HepG2 (cell line): Measurements from ENCODE around the gene USF1. TPM values are rescaled to one million over a fixed set of nuclear protein-coding genes. Genes with fewer than 3 reads are reported as not detected.

Source experiments
- ATAC-seq: fragments of 200-7000 bp; cut with Tn5 transposase; 3 replicates; pipeline ENCODE4 v1.9.1; 2020; ENCODE audit warnings: mild to moderate bottlenecking, moderate library complexity
- BruUV-seq: library from RNA; stranded (reverse); fragments of 400-500 nt; replicated peaks from 2 replicates; lab custom pipeline; 2021; lab: Mats Ljungman, UMichigan
- CTCF ChIA-PET: fragments of 300-600 bp; formaldehyde crosslinking; extraction: SDS; loops from one replicate; lab custom pipeline; 2021; ENCODE audit warnings: low total read pairs, inconsistent platforms, low intra/inter-chr PET ratio; lab: Yijun Ruan, JAX
- POLR2A ChIA-PET: fragments of 350-600 bp; sonication (Branson Sonifier 250); formaldehyde crosslinking; loops from one replicate; lab custom pipeline; 2020; ENCODE audit warnings: antibody characterized with exemption, inconsistent platforms; lab: Yijun Ruan, JAX
- DNase-seq: peaks from one replicate; pipeline ENCODE4 v3.0.0-alpha.2; 2015; ENCODE audit warnings: low spot score
- FAIRE-seq: peaks from 3 replicates; lab custom pipeline; 2011; peaks lifted over from hg19 to GRCh38; lab: Jason Lieb, UNC
- H2AFZ ChIP-seq: one replicate; pipeline ENCODE4 v1.6.1; 2011; ENCODE audit warnings: low read length, inconsistent platforms
- H3K27ac ChIP-seq: fragments of 300-600 bp; 3 replicates; pipeline ENCODE4 v1.8.0; 2011; ENCODE audit warnings: mixed run types, mild to moderate bottlenecking, mixed read lengths, low read length, inconsistent platforms; ENCODE audit not compliant: insufficient read depth; ENCODE audit errors: extremely low read length
- H3K27me3 ChIP-seq, 2 experiments: fragments of 200-600 bp in 1 of 2; 2 replicates in 1 of 2; 3 replicates in 1 of 2; pipeline versions ENCODE4 v1.6.0 to v1.8.0; 2011; ENCODE audit warnings: low read length in 2 of 2, mild to moderate bottlenecking in 2 of 2, moderate library complexity in 2 of 2, inconsistent platforms in 1 of 2; ENCODE audit not compliant: insufficient read depth in 2 of 2, control insufficient read depth in 1 of 2
- H3K36me3 ChIP-seq, 2 experiments: fragments of 200-600 bp in 1 of 2; replicated peaks in 1 of 2; 2 replicates in 1 of 2; 3 replicates in 1 of 2; pipeline versions ENCODE4 v1.5.1 to v1.8.0; 2011; ENCODE audit warnings: low read length in 2 of 2, inconsistent platforms in 1 of 2; ENCODE audit not compliant: insufficient read depth in 2 of 2, control insufficient read depth in 1 of 2
- H3K4me1 ChIP-seq: 2 replicates; pipeline ENCODE4 v1.5.1; 2012; ENCODE audit warnings: low read length, inconsistent platforms; ENCODE audit not compliant: insufficient read depth
- H3K4me2 ChIP-seq: 2 replicates; pipeline ENCODE4 v1.6.0; 2011; ENCODE audit warnings: low read depth, low read length, inconsistent platforms
- H3K4me3 ChIP-seq, 3 experiments: fragments of 200-600 bp in 1 of 3; sonication (generic), shearing (Covaris generic) in 1 of 3; replicated peaks in 1 of 3; 2 replicates each; pipeline ENCODE4 v1.5.1; 2011 to 2016; ENCODE audit warnings: low read length in 3 of 3, inconsistent platforms in 2 of 3, low read depth in 2 of 3, mild to moderate bottlenecking in 2 of 3, control low read depth in 1 of 3, mixed read lengths in 1 of 3; ENCODE audit not compliant: insufficient read depth in 1 of 3
- H3K79me2 ChIP-seq: one replicate; pipeline ENCODE4 v1.6.1; 2011; ENCODE audit warnings: low read length, inconsistent platforms; ENCODE audit not compliant: insufficient read depth
- H3K9ac ChIP-seq: 2 replicates; pipeline ENCODE4 v1.6.0; 2011; ENCODE audit warnings: mild to moderate bottlenecking, low read depth, low read length, inconsistent platforms; ENCODE audit not compliant: insufficient read depth
- H3K9me3 ChIP-seq: 2 replicates; pipeline ENCODE4 v1.5.1; 2012; ENCODE audit warnings: mild to moderate bottlenecking, low read length
- H4K20me1 ChIP-seq: 2 replicates; pipeline ENCODE4 v1.6.0; 2011; ENCODE audit warnings: inconsistent platforms, mild to moderate bottlenecking, low read length, moderate library complexity; ENCODE audit not compliant: insufficient read depth
- ATF7-NPFF ChIP-seq: sonication (generic); formaldehyde crosslinking; IDR thresholded peaks from 2 replicates; pipeline ENCODE4 v1.8.1; 2023; ENCODE audit warnings: mild to moderate bottlenecking, low read depth, missing genetic modification reagents, moderate library complexity
- CC2D1A ChIP-seq: sonication (generic); formaldehyde crosslinking; IDR thresholded peaks from 2 replicates; pipeline ENCODE4 v1.8.1; 2023; ENCODE audit warnings: mild to moderate bottlenecking, missing genetic modification reagents
- CHCHD3 ChIP-seq: sonication (generic); formaldehyde crosslinking; IDR thresholded peaks from 2 replicates; pipeline ENCODE4 v1.8.0; 2022; ENCODE audit warnings: mild to moderate bottlenecking, missing genetic modification reagents, moderate library complexity
- FOXC1 ChIP-seq: sonication (generic); formaldehyde crosslinking; IDR thresholded peaks from 2 replicates; pipeline ENCODE4 v1.8.0; 2022; ENCODE audit warnings: mild to moderate bottlenecking, missing genetic modification reagents, borderline replicate concordance
- HOXA3 ChIP-seq: sonication (generic); formaldehyde crosslinking; IDR thresholded peaks from 2 replicates; pipeline ENCODE4 v1.5.0; 2020; ENCODE audit warnings: missing genetic modification reagents
- JARID2 ChIP-seq: sonication (generic); formaldehyde crosslinking; IDR thresholded peaks from 2 replicates; pipeline ENCODE4 v1.8.1; 2023; ENCODE audit warnings: missing genetic modification reagents, inconsistent platforms; ENCODE audit not compliant: insufficient replicate concordance
- KDM1A ChIP-seq: IDR thresholded peaks from 2 replicates; pipeline ENCODE4 v1.6.1; 2016; ENCODE audit warnings: missing compliant biosample characterization
- KDM6A ChIP-seq: IDR thresholded peaks from 2 replicates; pipeline ENCODE4 v1.6.1; 2016; ENCODE audit warnings: low read depth
- KIAA2018 ChIP-seq: sonication (generic); formaldehyde crosslinking; IDR thresholded peaks from 2 replicates; pipeline ENCODE4 v1.5.0; 2020; ENCODE audit warnings: mild to moderate bottlenecking, missing genetic modification reagents, borderline replicate concordance
- MAFK ChIP-seq, 2 experiments: IDR thresholded peaks in 1 of 2; conservative IDR thresholded peaks in 1 of 2; 2 replicates each; pipeline ENCODE4 v1.6.1; 2011; ENCODE audit warnings: improper control_type of control experiment in 2 of 2, low read length in 2 of 2
- RXRB ChIP-seq: IDR thresholded peaks from 2 replicates; pipeline ENCODE4 v1.6.1; 2016; ENCODE audit warnings: borderline replicate concordance, missing genetic modification reagents, missing compliant biosample characterization
- SNAI1 ChIP-seq: sonication (generic); formaldehyde crosslinking; IDR thresholded peaks from 2 replicates; pipeline ENCODE4 v1.5.0; 2020; ENCODE audit warnings: mild to moderate bottlenecking, missing genetic modification reagents, borderline replicate concordance
- SP140L ChIP-seq: sonication (generic); formaldehyde crosslinking; IDR thresholded peaks from 2 replicates; pipeline ENCODE4 v1.4.0; 2020; ENCODE audit warnings: missing genetic modification reagents, borderline replicate concordance
- SP5 ChIP-seq: IDR thresholded peaks from 2 replicates; pipeline ENCODE4 v1.6.1; 2016; ENCODE audit warnings: low read depth, borderline replicate concordance
- TGIF2 ChIP-seq: IDR thresholded peaks from 2 replicates; pipeline ENCODE4 v1.6.1; 2016; ENCODE audit warnings: control low read depth, missing compliant biosample characterization
- XBP1 ChIP-seq: sonication (generic); formaldehyde crosslinking; IDR thresholded peaks from 2 replicates; pipeline ENCODE4 v1.5.0; 2020; ENCODE audit warnings: missing genetic modification reagents
- YEATS4 ChIP-seq: sonication (generic); formaldehyde crosslinking; IDR thresholded peaks from 2 replicates; pipeline ENCODE4 v1.4.0; 2020; ENCODE audit warnings: missing genetic modification reagents, borderline replicate concordance
- ZNF619 ChIP-seq: sonication (generic); formaldehyde crosslinking; IDR thresholded peaks from 2 replicates; pipeline ENCODE4 v1.4.0; 2020; ENCODE audit warnings: mild to moderate bottlenecking, missing genetic modification reagents
- ZNF788 ChIP-seq: sonication (generic); formaldehyde crosslinking; IDR thresholded peaks from 2 replicates; pipeline ENCODE4 v1.5.0; 2020; ENCODE audit warnings: mild to moderate bottlenecking, missing genetic modification reagents, borderline replicate concordance
- WGBS: methylation state at CpG from one replicate; pipeline ENCODE4 v1.1.6; 2017; ENCODE audit warnings: low lambda C conversion rate; 5-methylcytosine and 5-hydroxymethylcytosine counted together
- in situ Hi-C: cut with HindIII; loops from 2 replicates; pipeline ENCODE4 v1.10.0; 2017; ENCODE audit warnings: low pct_unique_long_range_greater_than_20kb; ENCODE audit not compliant: extremely low pct_ligation_motif_present
- intact Hi-C: fragments of 100-400 bp; cut with micrococcal nuclease; formaldehyde crosslinking; loops from one replicate; pipeline ENCODE4 v1.10.0; 2022; ENCODE audit not compliant: unreplicated experiment
- polyA plus RNA-seq, 8 experiments: library from polyadenylated mRNA; depleted of rRNA in 3 of 8; stranded (reverse) in 7 of 8; unstranded in 1 of 8; fragments of >200 nt; fragmentation: Illumina TruSeq in 4 of 8; extraction: Trizol in 4 of 8; gene quantifications; 2 replicates each; pipeline versions ENCODE4 v1.2.1 to v1.2.3, GENCODE V29; 2011 to 2016; ENCODE audit warnings: low read depth in 4 of 8, missing spikeins in 1 of 8, mixed read lengths in 1 of 8; ENCODE audit not compliant: insufficient read depth in 1 of 8
- total RNA-seq, 5 experiments: library from RNA; depleted of rRNA; stranded (reverse); fragments of >200 nt; fragmentation: Illumina TruSeq; extraction: Trizol; gene quantifications; 2 replicates each; pipeline ENCODE4 v1.2.3, GENCODE V29; 2016; ENCODE audit warnings: low read depth in 1 of 5

Gene USF1
- total and polyA plus RNA-seq, 2 of the 13 experiments (the other 11 are each of a cell fraction or from before 2014, with no cell fraction given): 26.9 to 39.4 TPM

GRCh38 chr1:161033751-161034150 is 12.0 kb downstream of the USF1 start:
- no TSS peak for BruUV-seq
- CTCF ChIA-PET: no interaction called here
- Histone ChIP-seq H3K9ac (no peak overlapping the region), H3K36me3 (no peaks in the 10 kb centered on the region; a peak in 1 of 5 replicates), H2AFZ (no peak overlapping the region), H3K27ac (no peak overlapping the region), H3K4me1 (peaks cover 23% of the 10 kb centered on the region), H3K4me3 (no peak overlapping the region), H4K20me1 (no peaks in the 10 kb centered on the region), H3K4me2 (no peak overlapping the region), H3K27me3 (no peaks in the 10 kb centered on the region), H3K9me3 (no peaks in the 10 kb centered on the region), H3K79me2 (no peaks in the 10 kb centered on the region)
- FAIRE-seq (no peak), ATAC-seq (no peak), DNase-seq (no peak)
- in situ Hi-C loops: no loop called here
- POLR2A ChIA-PET: interaction anchor here (2.3 kb wide), 1 partner anchor 13 kb away, joined by 8 read pairs; the partner anchor contains the start of gene F11R
- 76% methylated on average over 3 of the region's 3 CpGs for WGBS
- intact Hi-C loops: no loop called here
- TF ChIP-seq SP5 (no peak), ATF7-NPFF (no peak), CC2D1A (CRISPR knock-in tag) (no peak), KDM6A (CRISPR knock-in tag) (no peak), ZNF619 (no peak), TGIF2 (CRISPR knock-in tag) (no peak), SNAI1 (CRISPR knock-in tag) (no peak), CHCHD3 (CRISPR knock-in tag) (no peak), MAFK (conservative IDR thresholded peaks at IDR 0.05 in 1 of 2, IDR thresholded peaks at IDR 0.05 in 1 of 2; ENCODE audit: low read length in 2 of 2) (no peak), FOXC1 (CRISPR knock-in tag) (no peak), KDM1A (CRISPR knock-in tag) (no peak), YEATS4 (CRISPR knock-in tag) (no peak), SP140L (no peak), ZNF788 (no peak), KIAA2018 (CRISPR knock-in tag) (no peak), JARID2 (CRISPR knock-in tag) (no peak), RXRB (CRISPR knock-in tag) (no peak), XBP1 (CRISPR knock-in tag) (no peak), HOXA3 (CRISPR knock-in tag) (no peak)
